Measurements from ENCODE around the gene CDH8.
"Not testable (repeated sequence)": the region's sequence is repeated elsewhere in the genome, so short reads cannot be mapped to it uniquely, and the experiment has no call there.

Gene CDH8

DNA sequence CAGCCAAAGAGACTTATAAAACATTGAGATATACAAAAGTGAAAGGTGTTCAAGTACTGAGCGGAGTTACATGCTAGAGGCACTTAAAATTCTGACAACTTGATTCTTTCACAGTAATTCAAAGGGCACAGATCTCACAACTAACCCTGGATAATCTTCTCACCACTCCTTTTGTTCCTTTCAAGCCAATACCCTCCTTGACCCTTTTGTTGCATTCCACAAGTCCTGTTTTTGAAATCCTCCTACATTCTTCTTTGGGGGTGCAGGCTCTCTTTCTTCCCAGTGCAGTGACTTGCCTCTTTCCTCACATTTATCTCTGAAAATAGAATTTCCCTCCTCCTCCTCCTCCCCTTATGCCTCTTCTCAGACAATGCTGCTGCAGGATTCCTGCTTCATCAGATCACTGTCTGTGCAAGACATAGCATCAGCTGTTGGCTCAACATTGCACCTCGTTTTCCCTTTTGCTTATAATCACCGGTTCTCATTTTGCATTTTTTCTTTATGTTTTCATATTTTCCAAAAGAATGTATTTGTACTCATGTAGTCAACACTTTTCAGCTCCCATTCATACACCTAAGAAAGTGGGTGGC is 199.3 kb downstream of the CDH8 start:
- no peak for DNase-seq

DNA sequence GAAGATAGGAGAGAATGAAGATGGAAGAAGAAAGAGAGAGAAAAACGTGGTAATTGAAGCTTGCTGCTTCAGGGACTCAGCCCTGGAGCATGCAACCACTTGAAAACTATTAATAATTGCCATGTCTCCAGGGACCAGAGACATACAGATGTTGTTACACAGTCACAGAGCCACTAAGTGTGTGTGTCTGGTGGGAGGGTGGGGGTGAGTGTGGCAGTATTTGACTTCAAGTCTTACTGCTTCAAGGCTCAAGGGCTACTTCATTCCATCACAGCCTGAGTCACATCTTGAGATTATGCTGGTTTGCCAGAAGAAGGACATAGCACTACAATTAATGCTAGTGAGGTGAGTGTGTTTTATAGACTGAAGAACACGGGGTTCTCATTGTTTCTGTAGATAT is 202.2 kb downstream of the CDH8 start:
- no peak for DNase-seq

DNA sequence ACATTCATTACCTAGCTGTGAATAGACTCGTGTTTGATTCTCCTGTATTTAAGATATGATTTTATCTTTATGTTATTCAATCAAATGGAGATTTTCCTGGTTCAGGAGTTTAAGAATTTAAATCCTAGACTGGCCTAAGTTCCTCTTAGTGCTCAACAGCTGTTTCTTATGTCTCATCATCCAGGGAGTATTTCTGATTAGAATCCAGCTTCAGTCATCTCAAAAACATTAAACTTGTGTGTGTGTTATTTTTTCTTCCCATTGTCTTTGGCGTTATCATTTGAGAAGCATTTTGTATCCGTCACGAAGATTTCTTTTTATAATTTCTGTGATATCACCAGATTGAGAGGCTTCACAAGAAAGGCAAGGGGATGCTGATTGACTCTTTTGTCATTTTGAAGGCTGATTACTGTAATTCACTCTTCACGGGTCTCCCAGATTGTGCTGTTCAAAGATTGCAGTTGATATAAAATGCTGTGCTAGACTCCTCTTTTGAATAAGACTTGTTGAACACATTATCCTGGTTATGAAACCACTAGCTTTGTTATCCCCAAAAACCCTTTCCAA is 204.8 kb downstream of the CDH8 start:
- no peak for DNase-seq

DNA sequence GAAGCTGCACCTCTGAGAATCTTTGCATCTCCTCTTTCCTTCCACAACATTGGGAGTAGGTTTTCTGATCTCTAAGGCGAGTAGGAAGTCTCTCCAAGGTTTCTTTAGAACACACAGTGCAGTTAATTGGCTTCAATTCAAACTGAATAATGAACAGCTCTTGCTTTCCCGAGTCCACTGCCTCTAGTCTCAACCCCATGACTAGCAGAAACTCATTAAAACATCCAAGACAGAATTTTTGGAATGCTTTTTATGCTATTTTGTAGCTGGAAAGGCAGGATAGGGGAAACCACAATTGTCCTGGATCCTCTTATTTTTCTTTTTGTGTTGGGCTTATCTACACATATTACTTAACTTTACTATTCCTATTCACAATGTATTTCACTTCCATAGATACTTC is 206.6 kb downstream of the CDH8 start:
- no peak for DNase-seq

DNA sequence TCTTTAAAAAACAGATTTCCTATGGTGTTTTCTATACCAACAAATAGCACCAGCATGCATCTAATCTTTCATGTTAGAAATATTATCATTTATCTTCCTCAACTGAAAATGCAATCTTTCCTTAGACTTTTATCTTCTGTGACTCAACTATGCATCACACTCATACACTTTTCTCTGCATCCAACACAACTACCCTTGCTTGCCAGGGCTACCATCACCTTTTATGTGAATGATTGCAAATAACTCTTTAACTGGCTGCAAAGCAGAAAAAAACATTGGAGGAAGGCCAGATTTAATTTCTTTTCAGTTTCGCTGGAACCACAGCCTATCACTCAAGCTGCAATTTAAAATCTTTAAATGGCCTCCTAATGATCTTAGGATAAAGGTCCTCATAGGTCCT is 212.9 kb downstream of the CDH8 start:
- no peak for DNase-seq

DNA sequence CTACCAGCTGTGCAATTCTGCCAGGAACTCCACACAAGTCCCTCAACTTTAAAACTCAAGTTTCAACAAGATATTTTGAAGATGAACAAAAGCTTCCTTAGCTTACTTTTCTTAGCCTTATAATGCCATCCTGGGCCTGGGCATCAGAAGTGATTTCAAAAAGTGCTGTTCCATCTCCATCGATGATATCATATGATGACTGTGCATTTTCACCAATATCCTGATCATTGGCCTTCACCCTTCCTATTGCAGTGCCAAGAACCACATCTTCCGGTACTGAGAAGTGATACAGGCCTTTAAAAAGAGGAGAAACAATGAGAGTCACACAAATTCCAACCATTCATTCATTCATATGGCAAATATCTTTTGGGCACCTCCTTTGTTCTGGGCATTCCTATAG is 215.4 kb downstream of the CDH8 start:
- DNase-seq: no peak

DNA sequence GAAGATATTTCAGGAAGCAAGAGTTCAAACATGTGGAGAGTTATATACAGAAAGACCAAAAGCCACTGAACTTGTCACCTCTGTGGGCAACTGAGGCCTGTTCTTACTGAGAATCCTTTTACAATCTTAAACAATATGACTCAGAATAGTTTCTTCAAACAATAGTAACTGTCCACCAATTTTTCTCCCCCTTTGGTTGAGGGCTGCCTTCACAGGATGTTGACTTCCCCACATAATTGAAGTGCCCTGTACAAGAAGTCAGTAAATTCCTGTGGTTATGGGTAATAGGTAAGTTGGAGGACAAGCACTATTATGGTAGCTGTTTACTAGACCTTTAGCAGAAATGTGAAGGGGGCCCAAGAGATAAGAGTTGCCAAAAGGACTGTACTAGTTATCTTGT is 215.8 kb downstream of the CDH8 start:
- no peak for DNase-seq

DNA sequence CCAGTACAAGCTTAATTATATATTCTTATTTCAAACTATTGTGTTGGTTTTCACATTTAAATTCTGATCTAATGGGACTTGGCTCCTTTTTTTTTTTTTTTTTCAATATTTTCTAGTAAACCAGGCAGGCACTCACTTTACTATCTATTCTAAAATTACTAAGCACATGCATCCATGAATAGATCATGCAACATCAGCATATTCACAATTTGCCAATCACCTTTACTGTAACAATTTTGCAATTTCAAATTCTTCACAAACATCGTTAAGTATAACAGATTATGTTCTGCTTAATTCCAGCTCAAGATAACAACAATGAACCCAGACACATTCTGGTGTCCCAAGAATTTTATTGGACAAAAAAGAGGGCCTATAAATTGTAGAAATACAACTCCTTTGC is 217.4 kb downstream of the CDH8 start:
- no peak for DNase-seq

DNA sequence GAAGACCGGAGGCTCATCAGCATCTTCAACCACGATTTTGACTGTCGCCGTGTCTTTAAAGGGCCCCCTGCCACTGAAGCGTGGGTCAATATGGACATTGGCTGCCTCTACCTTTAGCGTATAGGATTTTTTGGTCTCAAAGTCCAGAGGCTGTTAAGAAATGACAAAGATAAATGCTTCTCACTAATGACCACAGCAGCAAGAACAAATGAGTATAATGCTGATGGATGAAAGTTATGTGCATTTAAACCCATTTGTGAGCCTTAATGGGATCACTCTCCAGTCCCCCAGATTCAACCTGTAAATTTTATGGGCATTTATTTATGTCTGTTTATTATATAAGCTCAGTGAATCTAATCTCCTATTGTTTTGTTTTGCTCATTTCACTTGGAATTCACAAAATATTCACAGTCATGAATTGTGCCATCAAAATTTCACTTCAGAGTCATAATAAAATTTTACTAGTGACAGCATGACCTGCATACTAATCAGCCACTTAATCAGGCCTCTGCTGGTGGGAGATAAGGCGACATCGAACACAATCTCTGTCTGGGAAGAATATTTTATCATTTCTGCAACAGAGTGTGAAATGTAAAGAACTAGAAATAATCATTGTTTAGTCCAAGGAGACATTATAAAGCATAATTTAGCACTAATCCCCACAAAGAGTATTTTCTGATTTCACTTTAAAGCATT is 218.5 kb downstream of the CDH8 start:
- no peak for DNase-seq

DNA sequence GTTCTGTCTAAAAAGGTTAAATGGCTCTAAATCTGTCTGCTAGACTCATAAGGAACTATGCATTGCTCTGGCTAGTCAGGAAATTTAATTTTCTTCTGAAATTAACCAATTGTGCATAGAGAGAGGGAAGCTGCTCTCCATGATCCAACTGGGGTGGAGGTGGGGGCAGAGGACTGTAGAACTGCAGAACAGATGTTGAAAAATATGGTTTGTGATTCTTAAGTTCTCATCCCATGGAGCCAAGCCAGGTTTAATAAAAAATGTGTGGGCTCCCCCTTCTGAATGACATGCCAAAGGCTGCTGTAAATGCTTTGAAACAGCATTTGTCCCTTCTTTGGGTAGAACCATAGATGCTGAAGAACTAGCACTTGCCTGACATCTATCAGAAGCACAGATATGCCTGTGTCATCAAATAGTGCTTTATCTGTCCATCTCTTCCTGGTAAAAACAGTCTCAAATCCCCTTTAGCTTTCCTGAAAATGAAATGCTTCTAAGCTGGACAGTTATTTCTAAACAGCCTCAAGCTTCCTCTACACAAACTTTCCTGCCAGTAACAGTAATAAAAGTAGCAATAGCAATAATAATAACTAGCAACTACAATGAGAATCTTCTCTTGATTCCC is 221.4 kb downstream of the CDH8 start:
- no peak for DNase-seq

DNA sequence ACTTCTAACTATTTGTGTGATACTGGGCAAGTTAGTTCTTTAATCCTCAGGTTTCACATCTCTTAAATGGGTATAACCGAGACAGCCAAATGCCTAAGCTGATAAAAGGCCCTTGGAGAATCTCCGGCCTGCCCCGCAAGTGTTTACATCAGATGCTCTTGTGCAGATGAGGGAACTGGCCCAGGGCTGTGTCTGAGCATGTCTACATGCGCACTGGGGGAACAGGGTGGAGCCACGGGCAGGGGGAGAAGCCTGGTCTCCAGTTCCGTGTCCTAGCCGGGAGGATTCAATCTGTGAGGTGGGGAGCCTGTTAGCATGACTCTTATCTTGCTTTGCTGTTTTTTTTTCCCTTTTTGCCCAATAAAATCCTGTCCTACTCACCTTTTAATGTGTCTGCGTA is 222.9 kb downstream of the CDH8 start:
- DNase-seq: no peak

DNA sequence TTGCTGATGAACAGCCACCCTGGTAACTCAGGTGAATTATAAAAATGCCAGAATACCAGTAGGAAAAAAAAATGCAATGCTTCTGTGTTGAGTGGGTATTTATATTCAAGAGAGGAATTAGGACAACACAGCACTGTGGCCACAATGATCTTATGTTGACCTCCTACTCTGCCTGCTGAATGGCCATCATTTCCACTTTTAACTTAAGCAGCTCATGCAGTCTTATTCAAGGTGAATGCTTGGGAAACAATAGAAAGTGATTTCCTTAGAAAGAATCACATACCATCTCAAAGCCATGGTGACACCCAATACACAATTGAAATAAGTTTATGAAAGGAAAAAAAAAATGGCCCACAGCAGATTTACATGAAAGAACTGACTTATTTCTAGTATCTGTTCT is 224.0 kb downstream of the CDH8 start:
- no peak for DNase-seq

DNA sequence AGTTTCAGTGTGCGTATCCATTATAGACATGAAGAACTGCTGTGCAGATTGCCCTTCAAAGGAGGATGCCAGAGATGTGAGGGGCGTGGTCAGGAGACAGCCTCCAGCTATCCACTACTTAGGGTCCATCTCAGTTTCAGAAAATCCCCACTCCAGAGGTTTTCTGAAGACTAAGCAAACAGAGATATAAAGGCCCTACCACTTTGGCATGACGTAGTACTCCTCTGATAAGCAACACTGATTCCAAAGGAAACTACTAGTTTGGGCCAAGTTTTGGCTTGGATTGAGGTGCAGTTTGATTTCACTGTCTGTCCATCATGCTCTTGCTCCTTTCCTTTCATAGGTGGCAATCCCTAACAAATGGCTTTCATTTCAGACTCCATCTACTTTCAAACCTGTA is 228.7 kb downstream of the CDH8 start:
- no peak for DNase-seq

DNA sequence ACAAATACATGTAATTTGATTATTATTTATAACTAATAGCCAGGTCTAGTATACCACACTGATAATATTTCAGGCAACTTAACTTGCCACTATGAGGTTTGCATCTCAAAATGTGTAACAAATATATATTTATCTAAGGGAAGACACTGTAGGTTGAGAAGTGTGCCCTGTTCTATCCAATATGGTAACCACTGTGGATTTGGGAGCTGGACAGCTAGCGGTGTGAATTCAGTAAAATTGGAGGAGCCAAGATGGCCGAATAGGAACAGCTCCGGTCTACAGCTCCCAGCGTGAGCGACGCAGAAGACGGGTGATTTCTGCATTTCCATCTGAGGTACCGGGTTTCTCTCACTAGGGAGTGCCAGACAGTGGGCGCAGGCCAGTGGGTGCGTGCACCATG is 235.0 kb downstream of the CDH8 start:
- not testable (repeated sequence) for DNase-seq

DNA sequence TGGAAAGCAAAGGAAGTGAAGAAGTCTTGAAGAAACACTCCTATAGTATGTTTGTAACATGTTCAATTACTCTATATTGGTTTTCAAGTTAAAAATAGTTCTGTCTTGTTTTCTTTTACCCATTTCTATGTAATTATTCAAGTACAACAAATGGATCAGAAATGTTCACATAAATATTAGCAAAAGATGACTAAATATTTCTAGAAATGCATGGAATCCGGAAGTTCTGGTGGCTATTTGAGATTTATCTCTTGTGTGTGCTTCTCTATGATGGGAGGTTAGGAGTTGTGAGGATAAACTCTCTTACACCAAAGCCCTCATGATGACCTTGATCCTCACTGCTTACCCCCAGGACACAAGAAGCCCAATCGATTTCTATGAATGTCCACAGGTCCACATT is 237.5 kb downstream of the CDH8 start:
- DNase-seq: no peak

DNA sequence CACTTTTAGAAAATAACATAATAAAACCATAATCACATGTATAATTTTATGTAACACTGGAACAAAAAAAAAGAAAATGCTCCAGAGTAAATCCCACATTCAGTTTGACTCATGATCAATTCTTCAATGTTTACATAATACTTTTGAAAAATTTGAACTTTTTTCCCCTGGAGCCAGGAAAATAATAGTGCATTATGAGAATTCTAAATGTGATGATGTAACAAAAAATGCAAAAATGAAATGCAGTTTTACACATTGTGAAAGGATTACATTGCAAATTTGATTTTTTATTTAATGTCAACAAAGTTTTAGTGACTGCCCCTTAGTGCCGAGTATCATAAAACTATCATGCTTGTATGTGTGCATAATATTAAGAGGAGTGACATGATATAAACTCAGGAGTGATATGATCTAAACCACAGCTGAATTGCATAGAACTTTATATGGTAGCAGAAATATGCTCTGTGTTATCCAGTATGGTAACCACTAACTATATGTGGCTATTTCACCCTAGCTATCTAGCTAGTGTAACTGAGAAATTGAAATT is 238.2 kb downstream of the CDH8 start:
- DNase-seq: no peak

DNA sequence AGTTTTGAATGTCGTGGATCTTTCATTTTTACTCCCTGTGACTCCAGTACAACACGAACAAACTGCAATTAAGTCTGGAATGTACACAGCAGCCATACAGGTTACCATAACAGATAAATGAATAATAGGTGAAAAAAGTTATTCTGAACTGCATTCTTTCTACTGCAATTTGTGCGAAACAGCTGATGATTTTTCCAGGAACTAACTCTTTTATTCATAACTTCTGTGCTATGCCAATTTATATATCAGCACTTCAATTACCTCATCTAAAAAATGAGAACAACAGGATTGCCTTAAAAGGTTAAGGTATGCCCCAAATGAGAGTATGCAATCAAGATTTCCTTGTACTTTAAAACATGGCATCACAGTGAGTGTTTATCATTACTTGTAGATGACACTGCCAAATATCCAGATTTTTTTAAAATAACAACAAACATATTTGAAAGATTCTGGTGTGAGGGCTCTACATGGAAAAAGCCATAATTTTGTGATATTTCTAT is 238.9 kb downstream of the CDH8 start:
- no peak for DNase-seq

DNA sequence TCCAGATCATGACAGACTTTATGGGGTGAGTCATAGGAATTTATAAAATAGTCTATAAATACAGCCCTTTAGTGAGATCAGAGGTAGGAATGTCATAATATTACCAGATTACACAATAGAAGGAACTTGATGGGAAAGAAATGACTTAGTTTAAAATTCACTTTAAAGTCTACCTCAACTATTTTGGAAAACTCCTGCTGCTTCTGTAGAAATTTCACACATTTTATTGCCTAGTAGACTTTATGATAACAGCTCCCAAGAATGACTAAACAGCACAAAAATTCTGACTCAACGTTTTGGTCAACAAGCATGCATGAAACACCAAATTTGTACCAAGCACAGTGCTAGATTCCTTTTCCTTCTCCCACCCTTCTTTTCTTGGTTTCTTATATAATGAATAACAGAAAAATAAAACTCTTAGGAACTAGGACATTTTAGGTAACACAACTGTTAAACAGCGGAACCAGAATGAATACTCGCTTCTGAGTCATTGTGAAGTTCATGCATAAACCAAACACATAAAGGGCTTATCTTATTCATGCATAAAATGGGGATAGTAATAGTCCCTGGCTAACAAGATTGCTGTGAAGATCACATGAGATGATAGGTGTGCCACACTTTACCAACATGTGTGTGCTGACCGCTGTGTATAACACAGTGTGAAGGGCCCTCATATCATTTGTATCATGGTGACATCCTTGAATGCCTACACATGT is 243.9 kb downstream of the CDH8 start:
- DNase-seq: no peak

DNA sequence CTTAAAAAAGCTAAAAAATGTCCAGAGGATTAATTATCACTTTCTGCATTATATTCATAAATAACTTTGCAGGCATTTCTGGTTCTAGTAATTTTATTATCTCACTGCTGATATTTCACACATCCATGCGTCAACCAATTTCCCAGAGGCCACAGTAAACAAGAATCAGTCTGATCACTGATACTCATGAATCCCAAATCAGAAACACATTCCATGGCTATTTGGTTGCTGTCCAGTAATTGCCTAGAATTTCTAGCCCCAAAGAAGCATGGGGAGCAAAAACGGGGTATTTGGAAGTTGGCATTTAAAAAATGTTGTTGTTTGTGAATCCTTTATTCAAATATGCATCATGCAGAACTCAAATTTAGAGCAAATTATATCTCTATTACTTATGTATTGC is 244.8 kb downstream of the CDH8 start:
- no peak for DNase-seq

DNA sequence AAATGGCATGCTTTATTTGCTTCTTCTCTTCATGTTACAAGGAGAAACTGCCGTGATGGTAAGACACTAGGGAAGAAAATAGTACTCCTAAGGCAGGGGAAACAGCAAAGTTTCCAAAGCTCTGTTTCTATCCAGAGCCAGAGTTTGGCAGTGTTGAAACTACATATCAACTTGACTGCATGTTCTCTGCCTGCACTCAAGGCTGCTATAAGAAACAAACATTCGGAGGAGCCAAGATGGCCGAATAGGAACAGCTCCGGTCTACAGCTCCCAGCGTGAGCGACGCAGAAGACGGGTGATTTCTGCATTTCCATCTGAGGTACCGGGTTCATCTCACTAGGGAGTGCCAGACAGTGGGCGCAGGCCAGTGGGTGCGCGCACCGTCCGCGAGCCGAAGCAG is 254.4 kb downstream of the CDH8 start:
- not testable (repeated sequence) for DNase-seq

DNA sequence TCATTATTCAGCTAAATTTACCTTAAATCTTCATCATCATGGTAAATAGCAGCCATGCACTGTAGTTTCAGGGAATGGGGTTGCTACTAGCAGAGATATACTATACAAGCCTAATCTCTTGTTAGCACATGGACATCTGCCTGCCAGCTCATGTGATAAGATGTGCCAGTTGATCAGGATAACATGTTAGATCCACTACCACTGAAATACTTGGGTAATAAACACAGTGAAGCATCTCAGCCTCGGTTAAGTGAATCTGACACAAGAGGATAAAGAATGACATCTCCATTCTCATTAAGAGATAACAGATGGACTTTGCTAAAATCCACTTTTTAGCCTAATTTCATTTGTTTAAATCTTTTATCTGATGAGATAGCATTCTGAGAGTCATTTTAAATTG is 256.1 kb downstream of the CDH8 start:
- DNase-seq: no peak

DNA sequence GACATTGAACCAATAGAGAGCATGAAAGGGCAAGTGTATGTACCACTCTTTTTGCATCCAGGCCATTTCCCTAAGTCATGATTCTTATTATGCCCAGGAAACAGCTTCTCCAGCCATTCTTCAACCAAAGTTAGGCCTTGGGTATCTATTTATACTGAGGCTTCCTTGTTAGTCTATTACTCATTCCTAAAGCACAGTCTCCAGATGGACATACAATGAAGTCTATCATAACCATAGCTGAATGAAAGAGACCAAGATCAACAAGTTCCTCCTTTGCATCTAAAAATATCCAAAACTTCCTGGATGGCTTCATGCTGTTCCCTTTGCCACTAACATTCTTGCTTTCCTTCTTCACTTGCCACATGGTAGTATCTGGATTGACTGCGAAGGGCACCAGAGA is 265.9 kb downstream of the CDH8 start:
- DNase-seq: no peak

DNA sequence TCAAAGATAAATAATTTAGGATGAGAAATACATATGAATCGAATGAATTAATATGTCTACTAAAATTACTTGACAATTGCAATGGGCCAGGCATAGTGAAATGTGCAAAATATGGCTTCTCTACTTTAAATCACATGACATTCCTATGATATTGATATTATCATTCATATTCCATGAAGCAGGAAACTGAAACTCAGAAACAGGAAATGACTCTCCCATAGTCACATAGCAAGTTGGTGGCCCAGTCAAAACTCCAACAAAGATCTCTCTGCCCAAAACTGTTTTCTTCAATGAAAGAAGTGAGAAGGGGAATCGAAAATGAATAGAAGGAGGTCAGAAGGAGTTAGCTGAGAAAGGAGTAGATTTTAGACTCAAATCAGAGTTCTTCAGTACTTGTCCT is 272.2 kb downstream of the CDH8 start:
- no peak for DNase-seq

Data from CD4-positive, alpha-beta T cell treated with Interleukin-15 for 1 hour (primary cell).